HepG2 (cell line): ENCODE measurements around the gene TASOR2. TPM values are rescaled to one million over a fixed set of nuclear protein-coding genes. Genes with fewer than 3 reads are reported as not detected.
A peak's percentile ranks its signal among the peaks of the same experiment; 100 is the strongest.

Experiments
- ATAC-seq: fragments of 200-7000 bp; cut with Tn5 transposase; 3 replicates; pipeline ENCODE4 v1.9.1; 2020; ENCODE audit warnings: mild to moderate bottlenecking, moderate library complexity
- BruUV-seq: library from RNA; stranded (reverse); fragments of 400-500 nt; replicated peaks from 2 replicates; lab custom pipeline; 2021; lab: Mats Ljungman, UMichigan
- CTCF ChIA-PET: fragments of 300-600 bp; formaldehyde crosslinking; extraction: SDS; loops from one replicate; lab custom pipeline; 2021; ENCODE audit warnings: low total read pairs, inconsistent platforms, low intra/inter-chr PET ratio; lab: Yijun Ruan, JAX
- POLR2A ChIA-PET: fragments of 350-600 bp; sonication (Branson Sonifier 250); formaldehyde crosslinking; loops from one replicate; lab custom pipeline; 2020; ENCODE audit warnings: antibody characterized with exemption, inconsistent platforms; lab: Yijun Ruan, JAX
- DNase-seq: peaks from one replicate; pipeline ENCODE4 v3.0.0-alpha.2; 2015; ENCODE audit warnings: low spot score
- FAIRE-seq: peaks from 3 replicates; lab custom pipeline; 2011; peaks lifted over from hg19 to GRCh38; lab: Jason Lieb, UNC
- H2AFZ ChIP-seq: one replicate; pipeline ENCODE4 v1.6.1; 2011; ENCODE audit warnings: low read length, inconsistent platforms
- H3K27ac ChIP-seq: fragments of 300-600 bp; 3 replicates; pipeline ENCODE4 v1.8.0; 2011; ENCODE audit warnings: mixed run types, mild to moderate bottlenecking, mixed read lengths, low read length, inconsistent platforms; ENCODE audit not compliant: insufficient read depth; ENCODE audit errors: extremely low read length
- H3K27me3 ChIP-seq, 2 experiments: fragments of 200-600 bp in 1 of 2; 2 replicates in 1 of 2; 3 replicates in 1 of 2; pipeline versions ENCODE4 v1.6.0 to v1.8.0; 2011; ENCODE audit warnings: low read length in 2 of 2, mild to moderate bottlenecking in 2 of 2, moderate library complexity in 2 of 2, inconsistent platforms in 1 of 2; ENCODE audit not compliant: insufficient read depth in 2 of 2, control insufficient read depth in 1 of 2
- H3K36me3 ChIP-seq, 2 experiments: fragments of 200-600 bp in 1 of 2; replicated peaks in 1 of 2; 2 replicates in 1 of 2; 3 replicates in 1 of 2; pipeline versions ENCODE4 v1.5.1 to v1.8.0; 2011; ENCODE audit warnings: low read length in 2 of 2, inconsistent platforms in 1 of 2; ENCODE audit not compliant: insufficient read depth in 2 of 2, control insufficient read depth in 1 of 2
- H3K4me1 ChIP-seq: 2 replicates; pipeline ENCODE4 v1.5.1; 2012; ENCODE audit warnings: low read length, inconsistent platforms; ENCODE audit not compliant: insufficient read depth
- H3K4me2 ChIP-seq: 2 replicates; pipeline ENCODE4 v1.6.0; 2011; ENCODE audit warnings: low read depth, low read length, inconsistent platforms
- H3K4me3 ChIP-seq, 3 experiments: fragments of 200-600 bp in 1 of 3; sonication (generic), shearing (Covaris generic) in 1 of 3; replicated peaks in 1 of 3; 2 replicates each; pipeline ENCODE4 v1.5.1; 2011 to 2016; ENCODE audit warnings: low read length in 3 of 3, inconsistent platforms in 2 of 3, low read depth in 2 of 3, mild to moderate bottlenecking in 2 of 3, control low read depth in 1 of 3, mixed read lengths in 1 of 3; ENCODE audit not compliant: insufficient read depth in 1 of 3
- H3K79me2 ChIP-seq: one replicate; pipeline ENCODE4 v1.6.1; 2011; ENCODE audit warnings: low read length, inconsistent platforms; ENCODE audit not compliant: insufficient read depth
- H3K9ac ChIP-seq: 2 replicates; pipeline ENCODE4 v1.6.0; 2011; ENCODE audit warnings: mild to moderate bottlenecking, low read depth, low read length, inconsistent platforms; ENCODE audit not compliant: insufficient read depth
- H3K9me3 ChIP-seq: 2 replicates; pipeline ENCODE4 v1.5.1; 2012; ENCODE audit warnings: mild to moderate bottlenecking, low read length
- H4K20me1 ChIP-seq: 2 replicates; pipeline ENCODE4 v1.6.0; 2011; ENCODE audit warnings: inconsistent platforms, mild to moderate bottlenecking, low read length, moderate library complexity; ENCODE audit not compliant: insufficient read depth
- KLF13 ChIP-seq: sonication (generic); formaldehyde crosslinking; IDR thresholded peaks from 2 replicates; pipeline ENCODE4 v1.4.0; 2020; ENCODE audit warnings: mild to moderate bottlenecking, missing genetic modification reagents
- MED13 ChIP-seq: sonication (generic); formaldehyde crosslinking; IDR thresholded peaks from 2 replicates; pipeline ENCODE4 v1.5.0; 2020; ENCODE audit warnings: missing genetic modification reagents
- NBN ChIP-seq: fragments of 450-650 bp; conservative IDR thresholded peaks from 2 replicates; pipeline ENCODE4 v1.6.1; 2017
- RBM22 ChIP-seq: fragments of 200-400 bp; formaldehyde crosslinking; optimal IDR thresholded peaks from 2 replicates; pipeline ENCODE3; 2017; ENCODE audit warnings: mild to moderate bottlenecking, low read length, moderate library complexity
- RFX5 ChIP-seq: IDR thresholded peaks from 2 replicates; pipeline ENCODE4 v1.6.1; 2011; ENCODE audit warnings: low read depth, low read length, improper control_type of control experiment
- TCF12 ChIP-seq, 2 experiments: fragments of 450-650 bp in 1 of 2; sonication (generic) in 1 of 2; formaldehyde crosslinking in 1 of 2; IDR thresholded peaks; 2 replicates each; pipeline versions ENCODE4 v1.6.1 to v1.8.0; 2017 to 2022; ENCODE audit warnings: antibody characterized with exemption in 1 of 2, mild to moderate bottlenecking in 1 of 2, missing genetic modification reagents in 1 of 2, moderate library complexity in 1 of 2
- TFDP2 ChIP-seq: sonication (generic); formaldehyde crosslinking; IDR thresholded peaks from 2 replicates; pipeline ENCODE4 v1.4.0; 2020; ENCODE audit warnings: missing genetic modification reagents
- TFE3 ChIP-seq: IDR thresholded peaks from 2 replicates; pipeline ENCODE4 v1.6.1; 2016
- THAP8 ChIP-seq: sonication (generic); formaldehyde crosslinking; IDR thresholded peaks from 2 replicates; pipeline ENCODE4 v1.5.1; 2020; ENCODE audit warnings: missing genetic modification reagents, mild to moderate bottlenecking, borderline replicate concordance
- TP53 ChIP-seq: sonication (generic); formaldehyde crosslinking; conservative IDR thresholded peaks from 2 replicates; pipeline ENCODE4 v1.4.0; 2020; ENCODE audit warnings: missing genetic modification reagents
- ZBTB8A ChIP-seq: sonication (generic); formaldehyde crosslinking; IDR thresholded peaks from 2 replicates; pipeline ENCODE4 v1.4.0; 2020; ENCODE audit warnings: mild to moderate bottlenecking, low read depth, missing genetic modification reagents, borderline replicate concordance
- ZNF296 ChIP-seq: sonication (generic); formaldehyde crosslinking; conservative IDR thresholded peaks from 2 replicates; pipeline ENCODE4 v1.5.0; 2020; ENCODE audit warnings: mild to moderate bottlenecking, missing genetic modification reagents
- WGBS: methylation state at CpG from one replicate; pipeline ENCODE4 v1.1.6; 2017; ENCODE audit warnings: low lambda C conversion rate; 5-methylcytosine and 5-hydroxymethylcytosine counted together
- in situ Hi-C: cut with HindIII; loops from 2 replicates; pipeline ENCODE4 v1.10.0; 2017; ENCODE audit warnings: low pct_unique_long_range_greater_than_20kb; ENCODE audit not compliant: extremely low pct_ligation_motif_present
- intact Hi-C: fragments of 100-400 bp; cut with micrococcal nuclease; formaldehyde crosslinking; loops from one replicate; pipeline ENCODE4 v1.10.0; 2022; ENCODE audit not compliant: unreplicated experiment
- polyA plus RNA-seq, 8 experiments: library from polyadenylated mRNA; depleted of rRNA in 3 of 8; stranded (reverse) in 7 of 8; unstranded in 1 of 8; fragments of >200 nt; fragmentation: Illumina TruSeq in 4 of 8; extraction: Trizol in 4 of 8; gene quantifications; 2 replicates each; pipeline versions ENCODE4 v1.2.1 to v1.2.3, GENCODE V29; 2011 to 2016; ENCODE audit warnings: low read depth in 4 of 8, missing spikeins in 1 of 8, mixed read lengths in 1 of 8; ENCODE audit not compliant: insufficient read depth in 1 of 8
- total RNA-seq, 5 experiments: library from RNA; depleted of rRNA; stranded (reverse); fragments of >200 nt; fragmentation: Illumina TruSeq; extraction: Trizol; gene quantifications; 2 replicates each; pipeline ENCODE4 v1.2.3, GENCODE V29; 2016; ENCODE audit warnings: low read depth in 1 of 5

Gene TASOR2
- total and polyA plus RNA-seq, 2 of the 13 experiments (the other 11 are each of a cell fraction or from before 2014, with no cell fraction given): 24.2 to 55.3 TPM

DNA sequence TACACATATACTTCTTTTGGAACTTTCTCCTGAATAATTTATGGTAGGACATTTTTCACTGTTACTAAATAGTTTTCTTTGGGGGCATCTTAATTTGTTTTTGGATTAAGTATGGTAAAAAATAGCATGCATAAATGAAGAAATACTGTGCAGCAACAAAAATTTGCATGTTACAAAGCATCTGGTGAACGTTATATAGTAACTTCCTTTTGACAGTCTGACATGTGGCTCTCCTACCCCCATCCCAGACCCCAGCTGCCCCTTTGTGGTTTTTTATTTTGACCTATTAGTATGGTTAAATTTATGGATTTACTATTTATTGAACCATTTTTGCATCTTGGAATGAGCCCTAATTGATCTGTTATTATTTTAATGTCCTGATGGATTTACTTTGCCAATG, 9.9 kb downstream of the TASOR2 start (continued):
- TF ChIP-seq TP53: no peak
- no peak for TF ChIP-seq NBN
- no peak for TF ChIP-seq TFDP2 (CRISPR knock-in tag)
- TF ChIP-seq ZBTB8A (CRISPR knock-in tag): no peak
- TF ChIP-seq TCF12 (IDR thresholded peaks at IDR 0.05): no peak
- no peak for TF ChIP-seq TCF12 (CRISPR knock-in tag; IDR thresholded peaks at IDR 0.05)
- TF ChIP-seq MED13 (CRISPR knock-in tag): no peak
- TF ChIP-seq, all 625 proteins: peak for 0

DNA sequence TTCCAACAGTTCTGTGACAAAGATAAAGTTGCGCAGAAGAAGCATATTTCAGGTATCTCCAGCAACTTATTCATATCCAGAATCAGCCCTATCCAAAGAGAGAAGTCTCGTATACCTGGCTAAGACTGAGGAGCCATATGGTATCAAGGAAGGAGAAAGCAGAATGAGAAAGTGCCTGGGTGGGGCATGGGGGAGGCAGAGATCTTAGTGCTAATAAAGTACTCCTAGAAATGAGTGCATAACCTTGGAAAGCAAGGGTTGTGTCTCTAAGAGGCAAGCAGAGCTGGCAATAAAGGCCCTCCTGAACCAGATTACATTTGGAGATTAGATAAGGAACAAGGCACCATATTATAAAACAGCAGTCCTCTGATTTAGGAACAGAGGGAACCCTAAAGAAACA, 12.7 kb downstream of the TASOR2 start:
- WGBS: 100% methylated on average over 2 of the region's 2 CpGs
- FAIRE-seq: no peak
- Histone ChIP-seq H3K4me3 (no peak overlapping the region), H3K27ac (no peak overlapping the region), H3K27me3 (no peaks in the 10 kb centered on the region), H3K9ac (no peak overlapping the region), H3K36me3 (no peaks in the 10 kb centered on the region), H3K79me2 (peaks cover 96% of the 10 kb centered on the region), H3K4me1 (peaks cover 51% of the 10 kb centered on the region), H2AFZ (no peak overlapping the region), H3K9me3 (no peaks in the 10 kb centered on the region), H4K20me1 (no peaks in the 10 kb centered on the region), H3K4me2 (no peak overlapping the region)
- no peak for DNase-seq
- BruUV-seq: no TSS peak
- ATAC-seq: no peak
- intact Hi-C loops (no loop called here), in situ Hi-C loops (no loop called here)
- CTCF ChIA-PET: no interaction called here
- POLR2A ChIA-PET: no interaction called here
- TF ChIP-seq TFE3 (CRISPR knock-in tag) (no peak), RBM22 (peak; percentile 16), KLF13 (CRISPR knock-in tag) (no peak), THAP8 (no peak), ZNF296 (CRISPR knock-in tag) (no peak), RFX5 (no peak)
